ENCODE data around the gene TNFRSF6B. TPM values are rescaled to one million over a fixed set of nuclear protein-coding genes. Genes with fewer than 3 reads are reported as not detected.

The TNFRSF6B gene
- total RNA-seq, 4 donors from 2014 or later: 2.1 to 4.2 (median 2.7) TPM; not detected in 1

DNA sequence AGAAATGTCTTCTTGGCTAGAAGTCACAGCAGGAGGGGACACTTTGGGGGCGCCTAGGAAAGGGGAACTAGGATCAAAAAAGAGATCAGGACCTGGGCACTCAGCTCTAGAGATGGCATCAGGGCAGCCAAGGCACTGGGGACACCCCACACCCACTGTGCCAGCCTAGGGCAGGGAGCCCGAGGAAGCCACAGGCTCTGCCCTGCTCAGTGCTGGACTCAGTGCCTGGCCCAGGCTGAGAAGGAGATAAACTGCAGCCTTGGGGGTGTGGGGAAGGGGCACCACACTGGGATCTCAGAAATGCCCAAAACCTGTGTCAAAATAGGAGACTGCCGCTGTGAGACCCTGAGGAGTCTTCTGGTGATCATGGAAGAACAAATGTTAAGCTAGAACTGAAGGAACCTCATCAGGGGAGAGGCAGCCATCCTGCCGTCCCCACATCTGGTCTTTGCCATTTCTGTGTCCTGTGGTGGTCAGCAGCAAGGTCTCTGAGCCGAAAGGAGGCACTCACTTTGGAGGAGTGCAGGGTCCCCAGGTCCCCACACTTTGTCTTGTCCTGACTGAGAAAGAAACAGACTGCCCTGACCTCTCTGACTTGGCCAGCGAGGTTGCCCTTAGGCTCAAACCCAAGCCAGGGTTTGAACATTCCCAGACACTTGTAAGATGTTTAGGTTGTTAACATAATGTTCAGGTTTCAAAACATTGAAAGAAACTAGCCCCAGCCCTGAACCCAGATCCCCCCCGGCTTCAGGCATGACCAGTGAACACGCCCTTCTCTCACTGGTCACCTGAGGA is 9.0 kb downstream of the TNFRSF6B start:
- H3K4me1 ChIP-seq: peaks cover 4 to 25% (median 18%) of the 10 kb centered on the region in 4 donors
- no peaks in the 10 kb centered on the region for H3K27me3 ChIP-seq
- no peak for DNase-seq
- H3K4me3 ChIP-seq: no peak overlapping the region
- TF ChIP-seq POLR2A (IDR thresholded peaks at IDR 0.05): no peak
- H3K36me3 ChIP-seq: peaks cover 0 to 45% (median 0%) of the 10 kb centered on the region in 3 donors
- H3K9me3 ChIP-seq: no peaks in the 10 kb centered on the region
- no peak overlapping the region for H3K27ac ChIP-seq

GRCh38 chr20:63706027-63706695 is 9.7 kb downstream of the TNFRSF6B start:
- H3K27ac ChIP-seq: peak overlapping the region in 3 of 4 donors; percentile 89 to 96 (median 93)
- H3K27me3 ChIP-seq: no peaks in the 10 kb centered on the region
- peaks cover 4 to 25% (median 18%) of the 10 kb centered on the region in 4 donors for H3K4me1 ChIP-seq
- DNase-seq: peak in 1 of 3 donors; percentile 61
- peaks cover 0 to 49% (median 0%) of the 10 kb centered on the region in 3 donors for H3K36me3 ChIP-seq
- H3K4me3 ChIP-seq: peak overlapping the region in 2 of 4 donors; percentile 83 to 99
- TF ChIP-seq POLR2A (IDR thresholded peaks at IDR 0.05): no peak
- TF ChIP-seq, protein P1, sequence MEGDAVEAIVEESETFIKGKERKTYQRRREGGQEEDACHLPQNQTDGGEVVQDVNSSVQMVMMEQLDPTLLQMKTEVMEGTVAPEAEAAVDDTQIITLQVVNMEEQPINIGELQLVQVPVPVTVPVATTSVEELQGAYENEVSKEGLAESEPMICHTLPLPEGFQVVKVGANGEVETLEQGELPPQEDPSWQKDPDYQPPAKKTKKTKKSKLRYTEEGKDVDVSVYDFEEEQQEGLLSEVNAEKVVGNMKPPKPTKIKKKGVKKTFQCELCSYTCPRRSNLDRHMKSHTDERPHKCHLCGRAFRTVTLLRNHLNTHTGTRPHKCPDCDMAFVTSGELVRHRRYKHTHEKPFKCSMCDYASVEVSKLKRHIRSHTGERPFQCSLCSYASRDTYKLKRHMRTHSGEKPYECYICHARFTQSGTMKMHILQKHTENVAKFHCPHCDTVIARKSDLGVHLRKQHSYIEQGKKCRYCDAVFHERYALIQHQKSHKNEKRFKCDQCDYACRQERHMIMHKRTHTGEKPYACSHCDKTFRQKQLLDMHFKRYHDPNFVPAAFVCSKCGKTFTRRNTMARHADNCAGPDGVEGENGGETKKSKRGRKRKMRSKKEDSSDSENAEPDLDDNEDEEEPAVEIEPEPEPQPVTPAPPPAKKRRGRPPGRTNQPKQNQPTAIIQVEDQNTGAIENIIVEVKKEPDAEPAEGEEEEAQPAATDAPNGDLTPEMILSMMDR (IDR thresholded peaks at IDR 0.05): no peak
- no peaks in the 10 kb centered on the region for H3K9me3 ChIP-seq

GRCh38 chr20:63706852-63707557 is 10.6 kb downstream of the TNFRSF6B start:
- peak; percentile 47 to 79 (median 75) for DNase-seq
- no peaks in the 10 kb centered on the region for H3K9me3 ChIP-seq
- peaks cover 4 to 25% (median 18%) of the 10 kb centered on the region in 4 donors for H3K4me1 ChIP-seq
- H3K27me3 ChIP-seq: no peaks in the 10 kb centered on the region
- H3K27ac ChIP-seq: peak overlapping the region; percentile 89 to 96 (median 93)
- H3K4me3 ChIP-seq: peak overlapping the region; percentile 83 to 99 (median 92)
- H3K36me3 ChIP-seq: peaks cover 0 to 54% (median 0%) of the 10 kb centered on the region in 3 donors
- TF ChIP-seq POLR2A (IDR thresholded peaks at IDR 0.05): no peak
- TF ChIP-seq, protein P1 (IDR thresholded peaks at IDR 0.05): peak in 4 of 6 experiments; percentile 38 to 59 (median 53)

DNA sequence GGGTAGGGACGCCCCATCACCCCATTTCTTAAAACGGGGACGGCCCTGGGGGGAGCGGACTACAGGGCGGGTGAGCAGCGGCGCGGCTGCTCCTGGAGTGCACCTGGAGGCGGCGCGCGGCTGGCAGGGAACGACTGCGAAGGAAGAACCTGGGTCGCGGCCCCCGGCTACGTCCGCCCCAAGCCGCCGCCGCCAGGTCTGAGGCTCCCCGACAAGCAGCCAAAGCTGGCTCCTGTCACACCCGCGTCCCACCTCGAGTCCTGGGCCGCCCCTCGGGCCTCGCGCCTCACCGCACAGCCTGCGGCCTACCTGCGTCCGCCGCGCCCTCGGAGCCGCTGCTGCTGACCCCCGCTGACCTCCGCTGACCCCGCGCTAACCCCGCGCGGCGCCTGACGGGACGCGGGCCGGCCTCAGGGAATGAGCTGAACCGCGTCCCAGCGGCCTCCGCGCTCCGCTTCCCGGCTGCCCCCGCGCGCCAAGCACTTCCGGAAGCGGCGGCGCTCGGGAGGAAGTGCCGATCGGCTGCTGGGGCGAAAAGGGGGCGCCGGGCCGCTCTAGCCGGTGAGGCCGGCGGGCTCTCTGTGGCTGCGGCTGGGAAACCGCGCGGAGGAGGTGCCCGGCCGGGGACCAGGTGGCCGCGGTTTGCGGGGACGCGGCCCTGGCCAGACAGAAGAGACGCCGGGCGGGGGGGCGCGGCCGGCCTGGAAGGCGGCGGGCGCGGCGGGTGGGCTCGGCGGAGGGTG is 11.3 kb downstream of the TNFRSF6B start, which contains the start of the genes ARFRP1 and ZGPAT:
Gene ARFRP1 (minus strand): TSS at position 419 of the 743 bp plus-strand sequence. CDS start 885 bp downstream, outside the sequence.
Gene ZGPAT (plus strand): TSS at position 482 of the 743 bp plus-strand sequence. CDS start 542 bp downstream, outside the sequence.
- TF ChIP-seq, protein P1 (IDR thresholded peaks at IDR 0.05): peak in 2 of 6 experiments; percentile 6 to 24
- peak in 1 of 2 donors; percentile 74 for TF ChIP-seq POLR2A (IDR thresholded peaks at IDR 0.05)
- H3K36me3 ChIP-seq: peaks cover 0 to 61% (median 0%) of the 10 kb centered on the region in 3 donors
- peaks cover 4 to 25% (median 18%) of the 10 kb centered on the region in 4 donors for H3K4me1 ChIP-seq
- peak within 1 kb of the TSS; percentile 83 to 99 (median 92) for H3K4me3 ChIP-seq
- H3K27ac ChIP-seq: peak within 1 kb of the TSS; percentile 89 to 96 (median 93)
- H3K27me3 ChIP-seq: no peaks in the 10 kb centered on the region
- H3K9me3 ChIP-seq: no peaks in the 10 kb centered on the region
- DNase-seq: peak; percentile 87 to 95 (median 94)

DNA sequence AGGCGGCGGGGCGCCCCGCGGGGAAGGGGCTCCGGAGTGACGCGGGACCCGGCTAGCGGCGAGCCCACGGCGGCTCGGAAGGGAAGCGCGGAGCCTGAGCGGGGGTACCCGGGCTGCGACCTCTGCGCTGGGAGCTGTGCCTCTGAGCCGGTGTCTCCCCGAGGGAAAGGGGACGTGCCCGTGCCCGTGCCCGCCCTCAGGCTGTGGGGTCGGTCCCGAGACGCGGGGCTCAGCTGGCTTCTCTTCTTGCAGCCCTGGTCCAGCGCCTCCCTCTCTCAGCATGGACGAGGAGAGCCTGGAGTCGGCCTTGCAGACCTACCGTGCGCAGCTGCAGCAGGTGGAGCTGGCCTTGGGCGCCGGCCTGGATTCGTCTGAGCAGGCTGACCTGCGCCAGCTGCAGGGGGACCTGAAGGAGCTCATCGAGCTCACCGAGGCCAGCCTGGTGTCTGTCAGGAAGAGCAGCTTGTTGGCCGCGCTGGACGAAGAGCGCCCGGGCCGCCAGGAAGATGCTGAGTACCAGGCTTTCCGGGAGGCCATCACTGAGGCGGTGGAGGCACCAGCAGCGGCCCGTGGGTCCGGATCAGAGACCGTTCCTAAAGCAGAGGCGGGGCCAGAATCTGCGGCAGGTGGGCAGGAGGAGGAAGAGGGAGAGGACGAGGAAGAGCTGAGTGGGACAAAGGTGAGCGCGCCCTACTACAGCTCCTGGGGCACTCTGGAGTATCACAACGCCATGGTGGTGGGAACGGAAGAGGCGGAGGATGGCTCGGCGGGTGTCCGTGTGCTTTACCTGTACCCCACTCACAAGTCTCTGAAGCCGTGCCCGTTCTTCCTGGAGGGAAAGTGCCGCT is 12.1 kb downstream of the TNFRSF6B start:
- no peaks in the 10 kb centered on the region for H3K9me3 ChIP-seq
- H3K36me3 ChIP-seq: peaks cover 0 to 68% (median 0%) of the 10 kb centered on the region in 3 donors
- no peaks in the 10 kb centered on the region for H3K27me3 ChIP-seq
- peaks cover 4 to 25% (median 18%) of the 10 kb centered on the region in 4 donors for H3K4me1 ChIP-seq
- peak overlapping the region; percentile 83 to 99 (median 92) for H3K4me3 ChIP-seq
- TF ChIP-seq, protein P1 (IDR thresholded peaks at IDR 0.05): no peak
- no peak for TF ChIP-seq POLR2A (IDR thresholded peaks at IDR 0.05)
- peak overlapping the region; percentile 89 to 96 (median 93) for H3K27ac ChIP-seq
- peak in 2 of 3 donors; percentile 55 to 57 for DNase-seq
